Stimulated activated CD4-positive, alpha-beta T cell treated with anti-CD3 and anti-CD28 coated beads, TNF-alpha, amount 100 ng/mL, for 4 hours (primary cell): Measurements from ENCODE around the gene PPIL6.
A peak's percentile ranks its signal among the peaks of the same experiment; 100 is the strongest.
"Not testable (repeated sequence)": the region's sequence is repeated elsewhere in the genome, so short reads cannot be mapped to it uniquely, and the experiment has no call there.

Experiments
- DNase-seq, 3 experiments: peaks; one replicate each; pipeline ENCODE4 v3.0.0-alpha.2; 2020; ENCODE audit warnings: low read depth in 3 of 3

The PPIL6 gene

DNA sequence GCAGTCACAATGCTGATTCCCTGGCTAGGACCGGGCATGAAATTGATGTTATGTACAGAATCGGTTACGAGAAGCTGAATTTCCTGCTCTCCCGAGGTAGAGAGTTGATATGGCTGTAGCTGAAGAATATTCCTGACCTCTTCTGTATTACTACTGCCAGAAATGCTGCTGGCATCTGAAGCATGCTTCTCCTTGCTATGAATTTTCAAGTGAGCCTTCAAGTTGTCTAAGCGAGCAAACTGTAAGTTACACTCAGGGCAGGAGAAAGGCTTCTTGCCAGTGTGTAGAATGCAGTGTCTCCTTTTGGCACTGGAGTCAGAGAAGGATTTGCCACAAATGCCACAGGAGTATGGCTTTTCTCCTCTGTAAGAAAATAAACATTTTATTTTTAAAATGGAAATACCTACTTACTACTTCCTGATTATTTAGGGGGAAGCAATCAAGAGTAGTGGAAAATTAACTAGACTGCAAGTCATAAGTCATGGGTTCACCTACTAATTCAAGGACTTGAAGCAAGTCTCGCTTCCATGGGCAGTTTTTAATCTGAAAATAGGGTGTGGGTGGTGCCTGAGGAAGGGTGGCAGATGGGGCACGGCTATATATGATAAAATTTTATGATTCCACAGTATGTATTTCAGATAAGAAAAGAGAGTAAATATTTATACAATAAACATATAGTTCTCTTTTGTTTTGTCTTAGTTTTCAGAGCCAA lies 25.9 kb upstream of the PPIL6 start:
- no peak for DNase-seq

GRCh38 chr6:109465772-109466171 lies 25.3 kb upstream of the PPIL6 start:
- DNase-seq, result no peak

DNA sequence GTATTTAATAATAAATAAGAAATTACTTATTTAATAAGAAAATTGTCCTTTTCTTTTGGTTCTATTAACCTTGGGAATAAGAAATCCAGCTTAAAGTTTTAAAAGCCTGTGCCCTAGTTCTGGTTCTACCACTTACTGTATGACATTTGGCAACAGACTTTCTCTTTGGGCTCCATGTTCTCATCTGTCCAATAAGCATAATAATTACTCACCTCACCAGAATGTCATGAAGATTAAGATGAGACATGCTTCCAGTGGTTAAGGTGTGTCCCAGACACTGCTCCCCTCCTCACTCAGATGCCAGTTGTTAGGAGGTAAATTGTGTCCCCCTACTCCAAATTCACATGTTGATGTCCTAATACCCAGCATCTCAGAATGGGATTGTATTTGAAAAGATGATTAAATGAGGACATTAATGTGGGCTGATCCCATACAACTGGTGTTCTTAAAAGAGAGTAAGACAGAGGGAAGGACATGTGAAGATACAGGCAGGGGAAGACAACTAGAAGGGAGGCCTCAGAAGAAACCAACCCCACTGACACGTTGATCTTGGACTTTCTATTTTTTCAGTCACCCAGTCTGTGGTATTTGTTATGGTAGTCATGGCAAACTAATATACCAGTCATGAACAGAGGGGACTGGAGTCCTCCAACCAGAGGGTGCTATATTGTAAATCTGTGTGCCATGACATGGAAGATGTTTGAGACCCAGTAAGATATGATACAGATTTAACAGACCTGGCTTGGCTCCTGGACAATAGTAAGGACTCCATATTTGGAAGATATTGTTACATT lies 21.5 kb upstream of the PPIL6 start:
- no peak for DNase-seq

GRCh38 chr6:109461205-109461604 lies 20.8 kb upstream of the PPIL6 start:
- DNase-seq, result not testable (repeated sequence)

DNA sequence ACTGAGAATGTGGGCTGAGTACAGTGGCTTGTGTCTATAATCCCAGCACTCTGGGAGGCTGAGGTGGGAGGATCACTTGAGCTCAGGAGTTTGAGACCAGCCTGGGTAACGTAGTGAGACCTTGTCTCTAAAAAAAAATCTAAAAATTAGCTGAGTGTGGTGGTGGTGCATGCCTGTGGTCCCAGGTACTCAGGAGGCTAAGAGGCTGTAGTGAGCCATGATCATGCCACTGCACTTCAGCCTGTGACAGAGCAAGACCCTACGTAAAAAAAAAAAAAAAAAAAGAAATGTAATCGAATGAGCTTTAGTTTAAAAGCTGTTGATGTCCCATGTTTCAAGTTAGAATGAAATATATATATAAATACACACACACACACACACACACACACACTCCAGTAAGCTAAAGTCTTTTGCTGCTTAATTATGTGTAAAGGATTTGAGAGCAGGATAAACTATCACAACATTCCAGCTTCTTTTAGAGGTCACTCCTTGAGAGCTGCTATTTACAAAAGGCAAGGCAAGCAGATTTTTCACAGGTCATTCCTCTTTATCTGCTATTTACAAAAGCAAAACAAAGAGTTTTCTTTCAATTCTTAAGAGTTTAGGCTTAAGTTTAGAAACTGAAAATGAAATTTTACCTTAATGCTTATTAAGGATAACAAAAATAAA lies 19.9 kb upstream of the PPIL6 start:
- no peak for DNase-seq

- no peak for DNase-seq
These were observed 18.5 kb upstream of the PPIL6 start for GRCh38 chr6:109458774-109459531.

GRCh38 chr6:109457562-109457996 lies 17.2 kb upstream of the PPIL6 start:
- no peak for DNase-seq

GRCh38 chr6:109456710-109457561 lies 16.5 kb upstream of the PPIL6 start:
- DNase-seq, result no peak

- no peak for DNase-seq
These were observed 15.7 kb upstream of the PPIL6 start for GRCh38 chr6:109456111-109456583.

DNA sequence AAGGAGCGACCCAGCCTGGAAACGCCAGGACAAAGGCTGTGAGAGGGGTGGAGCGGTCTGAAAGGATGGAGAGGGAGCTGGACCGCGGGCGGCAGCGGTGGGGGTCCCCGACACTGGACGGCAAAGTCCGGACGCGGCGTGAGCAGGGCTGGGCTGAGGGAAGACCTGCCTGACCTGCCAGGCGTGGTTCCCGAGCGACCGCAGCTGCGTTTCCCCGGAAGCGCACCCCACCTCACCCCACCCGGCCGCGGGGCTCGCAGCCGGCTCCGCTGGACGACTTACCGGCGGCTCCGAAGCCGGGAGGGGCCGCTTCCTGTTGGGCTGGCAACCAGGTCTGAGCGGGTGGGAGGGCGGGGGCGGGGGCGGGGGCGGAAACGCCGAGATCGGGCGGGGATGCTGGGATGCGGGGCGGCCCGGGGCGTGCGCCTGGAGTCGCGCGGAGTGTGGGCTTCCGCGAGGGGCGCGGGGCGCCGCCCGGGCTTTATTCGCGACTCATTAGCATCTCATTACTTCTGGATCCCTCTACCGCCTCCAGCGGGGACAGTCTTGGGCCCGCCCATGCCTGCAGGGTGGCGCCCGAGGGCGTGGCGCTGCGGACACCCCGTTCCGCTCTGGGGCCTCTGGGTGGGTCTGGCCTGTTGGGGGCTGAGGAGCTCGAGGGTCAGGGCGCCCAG lies 15.1 kb upstream of the PPIL6 start, which contains the start of gene MICAL1:
Gene MICAL1, minus strand, starts transcription at position 336 of the 674 bp plus-strand sequence. CDS start 1,576 bp downstream, outside the sequence.
- peak; percentile 26 to 47 (median 45) for DNase-seq

GRCh38 chr6:109454496-109455436 lies 14.3 kb upstream of the PPIL6 start:
- DNase-seq, result peak; percentile 31 to 41 (median 33)

DNA sequence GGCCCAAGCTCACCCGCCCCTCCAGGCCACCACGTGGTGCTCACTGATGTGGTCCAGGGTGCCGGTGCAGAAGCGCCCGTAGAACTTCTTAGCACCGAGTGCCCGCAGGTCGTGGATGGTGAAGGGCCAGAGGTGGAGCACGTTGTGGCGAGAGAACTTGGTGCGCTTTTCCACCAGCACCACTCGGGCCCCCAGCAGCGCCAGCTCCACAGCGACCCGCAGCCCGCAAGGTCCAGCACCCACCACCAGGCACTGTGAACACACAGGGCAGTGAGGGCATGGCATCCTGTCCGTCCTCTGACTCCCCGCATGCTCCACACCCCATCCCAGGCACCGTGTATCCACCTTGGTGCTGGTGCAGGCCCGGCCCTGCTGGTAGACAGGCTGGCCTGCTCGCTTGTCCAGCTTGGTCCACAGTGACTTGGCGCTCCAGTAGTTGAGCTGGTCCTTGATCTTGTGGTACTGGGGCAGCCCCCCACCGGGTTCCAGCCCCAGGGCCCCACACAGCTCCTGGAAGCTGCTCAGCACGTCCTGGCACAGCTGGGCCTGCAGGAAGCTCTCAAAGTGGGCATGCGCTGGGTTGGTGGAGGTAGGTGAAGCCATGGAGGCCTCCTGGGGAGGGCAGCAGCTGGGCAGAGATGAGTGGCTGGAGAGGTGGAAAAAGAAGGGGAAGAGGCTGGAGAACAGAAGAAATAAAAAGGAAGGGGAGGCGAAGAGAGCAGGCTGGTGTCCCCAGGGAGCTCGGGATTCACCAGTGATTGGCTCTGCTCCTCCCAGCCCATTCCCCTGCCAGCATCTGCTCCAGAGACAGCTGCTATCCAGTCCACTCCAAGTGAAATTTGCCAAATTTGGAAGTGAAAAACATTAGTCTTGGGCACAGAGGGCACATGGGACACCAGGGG lies 13.4 kb upstream of the PPIL6 start:
- no peak for DNase-seq

- DNase-seq, result no peak
These were observed 12.7 kb upstream of the PPIL6 start for GRCh38 chr6:109453156-109453555.

GRCh38 chr6:109452181-109452580 lies 11.8 kb upstream of the PPIL6 start:
- no peak for DNase-seq

DNA sequence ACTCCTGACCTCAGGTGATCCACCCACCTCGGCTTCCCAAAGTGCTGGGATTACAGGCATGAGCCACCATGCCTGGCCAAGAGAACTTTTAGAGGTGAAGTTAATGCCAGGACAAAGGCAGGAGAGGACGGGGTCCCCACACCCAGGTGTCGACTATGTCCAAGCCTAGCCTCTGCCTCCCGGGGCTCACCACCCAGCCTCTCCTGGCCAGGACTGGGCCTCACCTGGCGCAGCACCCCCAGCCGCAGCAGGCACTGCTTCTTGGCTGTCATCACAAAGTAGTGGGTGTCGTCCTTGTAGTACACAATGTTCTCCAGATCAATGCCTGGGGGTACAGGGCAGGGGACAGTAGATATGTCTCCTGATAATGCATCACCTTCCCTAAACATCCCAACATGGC lies 10.9 kb upstream of the PPIL6 start:
- DNase-seq, result no peak

- DNase-seq, result no peak
These were observed 10.4 kb upstream of the PPIL6 start for GRCh38 chr6:109450801-109451200.

- DNase-seq, result no peak
These were observed 9.6 kb upstream of the PPIL6 start for GRCh38 chr6:109449795-109450673.
